ENCODE measurements around the gene PPP4R1. TPM values are rescaled to one million over a fixed set of nuclear protein-coding genes. Genes with fewer than 3 reads are reported as not detected.
A peak's percentile ranks its signal among the peaks of the same experiment; 100 is the strongest.

PPP4R1 gene
- polyA plus RNA-seq, 1 donor from 2014 or later = 12.6 TPM

DNA sequence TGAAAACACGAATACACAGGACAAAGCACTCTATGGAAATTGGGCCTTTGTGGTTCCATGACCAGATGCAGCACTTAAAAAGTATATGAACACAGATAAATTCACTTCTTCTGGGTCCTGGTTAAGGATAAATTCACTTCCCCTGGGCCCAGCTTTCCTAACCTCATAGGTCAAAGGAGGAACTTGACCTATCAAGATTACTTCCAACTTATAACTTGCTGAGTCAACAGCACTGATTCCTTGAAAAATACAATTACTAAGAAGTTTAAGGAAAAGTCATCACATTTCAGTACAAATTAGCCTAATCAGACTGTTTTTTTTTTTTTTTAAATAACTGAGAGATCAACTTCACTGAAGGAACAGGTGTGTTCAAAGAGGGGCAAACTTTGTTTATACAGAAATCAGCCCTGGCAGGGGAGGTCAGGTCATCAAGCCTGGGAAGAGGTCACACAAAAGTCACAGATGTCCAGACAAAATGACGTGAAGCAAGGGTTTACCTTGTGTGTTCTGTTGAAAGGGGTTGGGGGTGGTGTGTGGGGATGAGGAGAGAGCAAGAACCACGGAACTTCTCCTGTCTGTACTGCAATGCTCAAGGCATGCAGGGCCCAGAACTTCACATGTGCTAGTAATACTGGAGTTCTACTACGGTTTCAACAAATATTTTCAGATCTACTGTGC, 55.8 kb downstream of the PPP4R1 start:
- H3K4me1 Mint-ChIP-seq = no peaks in the 10 kb centered on the region
- no peaks in the 10 kb centered on the region for H3K9me3 Mint-ChIP-seq
- H3K4me3 Mint-ChIP-seq = no peak overlapping the region
- no peaks in the 10 kb centered on the region for H3K27me3 Mint-ChIP-seq
- H3K27ac Mint-ChIP-seq = no peak overlapping the region
- peaks cover 17% of the 10 kb centered on the region for H3K36me3 Mint-ChIP-seq

DNA sequence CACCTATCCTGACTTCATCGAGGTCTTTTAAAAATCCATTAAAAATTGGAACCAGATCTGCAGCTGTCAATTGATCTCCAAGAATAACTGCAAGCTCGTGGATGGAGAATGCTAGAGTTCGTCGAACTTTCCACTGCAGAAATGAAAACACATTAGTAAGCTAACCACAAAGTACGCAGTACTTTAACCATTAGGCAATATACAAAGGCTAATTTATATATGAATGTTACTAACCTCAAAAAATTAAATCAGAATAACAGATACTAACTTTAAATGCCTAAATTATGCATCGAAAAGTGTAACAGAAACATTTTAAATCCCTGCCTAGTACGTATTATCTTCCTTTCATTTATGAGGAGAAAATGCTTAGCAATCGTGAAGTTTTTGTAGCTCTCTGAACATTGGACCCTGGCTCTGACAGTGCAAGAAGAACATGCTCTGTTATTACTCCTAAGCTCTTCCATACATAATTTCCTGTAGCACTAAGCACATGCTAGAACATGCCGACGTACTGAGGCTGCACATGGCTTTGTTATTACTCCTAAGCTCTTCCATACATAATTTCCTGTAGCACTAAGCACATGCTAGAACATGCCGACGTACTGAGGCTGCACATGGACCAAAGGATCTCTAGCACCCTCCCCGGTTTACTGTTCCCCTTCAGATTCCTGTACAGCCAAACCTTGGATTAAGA, 57.0 kb downstream of the PPP4R1 start:
- peaks cover 24% of the 10 kb centered on the region for H3K36me3 Mint-ChIP-seq
- no peak overlapping the region for H3K4me3 Mint-ChIP-seq
- H3K27me3 Mint-ChIP-seq = no peaks in the 10 kb centered on the region
- H3K4me1 Mint-ChIP-seq = no peaks in the 10 kb centered on the region
- H3K27ac Mint-ChIP-seq = no peak overlapping the region
- H3K9me3 Mint-ChIP-seq = peaks cover 0 to 2% (median 0%) of the 10 kb centered on the region in 3 donors

DNA sequence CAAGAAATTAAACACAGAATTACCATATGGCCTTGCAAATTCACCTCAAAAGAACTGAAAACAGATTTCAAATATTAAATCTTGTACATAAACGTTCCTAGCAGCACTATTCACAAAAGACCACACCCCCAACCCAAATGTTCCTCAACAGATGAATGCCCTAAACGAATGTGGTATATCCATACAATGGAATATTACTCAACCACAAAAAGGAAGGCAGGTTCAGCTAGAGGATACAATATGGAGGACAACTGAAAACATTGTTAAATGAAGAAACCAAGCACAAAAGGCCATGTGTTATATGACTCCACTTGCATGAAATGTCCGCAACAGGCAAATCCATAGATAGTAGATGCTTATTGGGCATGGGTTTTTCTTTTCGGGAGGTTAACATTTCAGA, 61.7 kb downstream of the PPP4R1 start:
- Mint-ChIP-seq H3K36me3 (peaks cover 32% of the 10 kb centered on the region), H3K4me3 (no peak overlapping the region), H3K9me3 (peaks cover 0 to 2% (median 0%) of the 10 kb centered on the region in 3 donors), H3K4me1 (no peaks in the 10 kb centered on the region), H3K27ac (no peak overlapping the region), H3K27me3 (no peaks in the 10 kb centered on the region)

DNA sequence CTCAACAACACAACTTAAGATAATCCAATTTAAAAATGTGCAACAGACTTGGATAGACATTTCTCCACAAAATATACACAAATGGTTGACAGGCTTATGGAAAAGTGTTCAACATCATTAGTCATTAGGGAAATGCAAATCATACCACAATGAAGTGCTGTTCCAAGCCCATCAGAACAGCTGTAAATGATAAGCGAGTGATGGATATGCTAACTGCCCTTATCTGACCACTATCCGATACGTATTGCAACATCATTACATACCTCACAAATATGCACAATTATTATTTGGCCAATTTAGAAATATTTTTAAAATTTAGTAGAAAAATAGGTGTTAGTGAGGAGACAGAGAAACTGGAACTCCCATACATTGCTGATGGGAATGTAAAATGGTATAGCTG, 62.2 kb downstream of the PPP4R1 start:
- Mint-ChIP-seq H3K4me1 (no peaks in the 10 kb centered on the region), H3K27me3 (no peaks in the 10 kb centered on the region), H3K9me3 (peaks cover 0 to 2% (median 0%) of the 10 kb centered on the region in 3 donors), H3K36me3 (peaks cover 32% of the 10 kb centered on the region), H3K4me3 (no peak overlapping the region), H3K27ac (no peak overlapping the region)

DNA sequence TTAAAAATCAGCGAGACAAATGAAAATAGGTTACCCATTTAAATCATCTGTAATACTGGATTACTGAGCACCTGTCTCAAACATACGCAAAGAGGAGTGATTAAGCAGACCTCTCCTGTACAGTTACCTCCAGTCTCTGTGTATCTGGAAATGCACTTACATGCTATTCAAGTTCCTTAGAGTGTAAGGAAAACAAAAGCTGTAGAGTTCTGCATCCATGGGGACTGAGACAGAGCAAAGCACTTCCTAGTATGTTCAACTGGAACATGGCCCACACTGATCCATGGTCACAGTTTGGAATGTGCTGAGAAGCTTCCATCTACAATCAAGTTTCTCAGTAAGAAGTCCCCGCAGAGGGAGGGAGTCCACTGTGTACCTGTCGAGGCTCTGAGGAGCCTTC, 63.9 kb downstream of the PPP4R1 start:
- peaks cover 27% of the 10 kb centered on the region for H3K36me3 Mint-ChIP-seq

DNA sequence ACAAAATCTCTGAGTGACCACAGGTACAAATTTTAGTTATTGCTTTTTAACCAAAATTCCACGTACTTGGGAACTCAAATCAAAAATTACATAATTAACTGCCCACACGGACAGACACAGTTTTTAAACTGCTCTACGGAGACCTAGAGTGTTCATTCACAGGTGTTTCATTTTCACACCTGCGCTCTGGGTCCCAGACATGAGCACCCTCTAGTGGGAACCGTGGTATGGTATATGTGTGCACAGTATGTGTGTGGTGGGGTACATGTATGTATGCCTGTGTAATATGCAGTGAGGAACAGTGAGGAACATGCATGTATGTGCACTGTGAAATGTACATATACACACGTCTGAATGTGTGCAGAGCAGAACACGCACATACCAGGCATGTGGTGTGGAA, 65.0 kb downstream of the PPP4R1 start:
- H3K9me3 Mint-ChIP-seq = peaks cover 0 to 2% (median 0%) of the 10 kb centered on the region in 3 donors
- H3K4me3 Mint-ChIP-seq = no peak overlapping the region
- H3K27ac Mint-ChIP-seq = peak overlapping the region in 1 of 3 donors; percentile 36
- H3K27me3 Mint-ChIP-seq = no peaks in the 10 kb centered on the region
- no peaks in the 10 kb centered on the region for H3K4me1 Mint-ChIP-seq
- H3K36me3 Mint-ChIP-seq = peaks cover 23% of the 10 kb centered on the region

More for the DNA sequence above, 63.9 kb downstream of the PPP4R1 start:
- no peaks in the 10 kb centered on the region for H3K27me3 Mint-ChIP-seq
- no peak overlapping the region for H3K27ac Mint-ChIP-seq
- peaks cover 0 to 2% (median 0%) of the 10 kb centered on the region in 3 donors for H3K9me3 Mint-ChIP-seq
- no peak overlapping the region for H3K4me3 Mint-ChIP-seq
- H3K4me1 Mint-ChIP-seq = no peaks in the 10 kb centered on the region

DNA sequence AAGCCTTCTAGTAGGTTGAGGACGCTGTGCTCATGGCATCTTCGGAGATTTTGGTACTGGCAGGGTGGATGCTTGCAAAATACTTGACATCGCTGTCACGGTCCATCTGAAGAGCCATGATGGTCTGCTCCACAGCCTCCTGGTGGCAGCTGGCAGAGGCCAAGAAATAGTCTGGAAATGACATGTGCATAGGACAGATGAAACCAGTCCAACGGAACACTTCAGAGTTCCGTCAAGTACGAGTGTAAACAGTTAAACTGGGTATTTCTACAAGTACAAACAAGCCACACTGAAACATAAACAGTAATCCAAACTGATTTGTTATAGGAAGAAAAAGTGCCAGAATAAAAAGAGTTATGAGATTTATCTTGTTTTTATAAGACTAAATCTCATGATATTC, 66.6 kb downstream of the PPP4R1 start:
- H3K27me3 Mint-ChIP-seq = no peaks in the 10 kb centered on the region
- peaks cover 13% of the 10 kb centered on the region for H3K36me3 Mint-ChIP-seq
- peaks cover 0 to 2% (median 0%) of the 10 kb centered on the region in 3 donors for H3K4me1 Mint-ChIP-seq
- no peak overlapping the region for H3K4me3 Mint-ChIP-seq
- no peak overlapping the region for H3K27ac Mint-ChIP-seq
- no peaks in the 10 kb centered on the region for H3K9me3 Mint-ChIP-seq

DNA sequence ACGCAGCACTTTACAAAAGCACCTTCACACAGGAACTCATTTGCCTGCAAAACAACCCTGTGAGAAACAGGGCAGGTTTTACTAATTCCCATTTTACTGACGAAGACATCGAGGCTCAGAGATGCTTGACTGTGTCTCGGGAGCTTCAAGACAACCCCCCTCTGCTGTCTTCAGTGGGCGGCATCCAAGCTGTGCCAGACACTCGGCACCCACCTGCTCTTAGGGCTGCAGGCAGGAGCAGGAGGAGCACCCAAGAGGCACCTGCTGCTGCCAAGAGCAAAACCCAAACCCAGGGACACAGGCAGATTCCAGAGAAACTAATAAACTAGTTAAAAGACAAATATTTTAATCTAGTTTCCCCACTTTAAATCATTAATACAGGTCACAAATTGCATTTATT, 67.9 kb downstream of the PPP4R1 start:
- Mint-ChIP-seq H3K27me3 (no peaks in the 10 kb centered on the region), H3K36me3 (peaks cover 9% of the 10 kb centered on the region)

DNA sequence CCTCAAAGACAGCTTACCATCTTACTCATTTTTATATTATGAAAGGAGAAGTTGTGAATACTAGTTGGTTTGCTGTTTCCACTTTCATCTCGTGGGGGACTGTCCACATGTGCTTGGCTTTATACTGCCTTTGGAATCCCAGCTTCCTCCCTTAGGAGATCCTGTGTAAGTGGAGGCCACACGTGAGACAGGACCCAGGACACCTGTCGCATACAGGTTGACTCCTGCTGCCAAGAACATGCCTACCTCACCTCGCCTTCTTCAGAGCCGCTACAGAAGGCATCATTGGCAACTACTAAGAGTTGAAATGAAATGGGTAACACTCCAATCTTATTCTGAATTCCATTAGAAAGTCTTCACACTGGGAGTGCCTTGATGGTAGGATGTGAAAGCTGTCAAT, 69.3 kb downstream of the PPP4R1 start:
- no peak overlapping the region for H3K27ac Mint-ChIP-seq
- H3K27me3 Mint-ChIP-seq = no peaks in the 10 kb centered on the region
- H3K4me3 Mint-ChIP-seq = no peak overlapping the region
- peaks cover 0 to 2% (median 0%) of the 10 kb centered on the region in 3 donors for H3K4me1 Mint-ChIP-seq
- H3K9me3 Mint-ChIP-seq = no peaks in the 10 kb centered on the region
- peaks cover 9% of the 10 kb centered on the region for H3K36me3 Mint-ChIP-seq

More for the DNA sequence above, 67.9 kb downstream of the PPP4R1 start:
- H3K4me3 Mint-ChIP-seq = no peak overlapping the region
- H3K4me1 Mint-ChIP-seq = peaks cover 0 to 2% (median 0%) of the 10 kb centered on the region in 3 donors
- peak overlapping the region in 1 of 3 donors; percentile 80 for H3K27ac Mint-ChIP-seq
- H3K9me3 Mint-ChIP-seq = no peaks in the 10 kb centered on the region

DNA sequence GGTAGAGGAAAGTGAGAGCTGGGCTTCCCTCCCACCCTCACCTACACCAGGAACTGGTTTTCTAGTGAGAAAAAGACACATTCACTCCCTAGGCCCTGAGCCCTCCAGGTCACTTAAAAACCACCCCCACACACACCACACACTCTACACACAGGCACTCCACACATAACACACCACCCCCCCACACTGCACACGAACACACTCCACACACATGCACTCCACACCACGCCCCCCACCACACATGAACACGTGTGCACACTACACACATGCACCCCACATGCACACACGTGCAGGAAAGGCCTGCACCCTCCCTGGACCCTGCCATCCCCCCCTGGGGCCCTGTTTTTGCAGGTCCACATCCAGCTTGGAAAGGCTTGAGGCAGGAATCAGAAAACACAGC, 71.4 kb downstream of the PPP4R1 start:
- peaks cover 0 to 2% (median 0%) of the 10 kb centered on the region in 3 donors for H3K4me1 Mint-ChIP-seq

DNA sequence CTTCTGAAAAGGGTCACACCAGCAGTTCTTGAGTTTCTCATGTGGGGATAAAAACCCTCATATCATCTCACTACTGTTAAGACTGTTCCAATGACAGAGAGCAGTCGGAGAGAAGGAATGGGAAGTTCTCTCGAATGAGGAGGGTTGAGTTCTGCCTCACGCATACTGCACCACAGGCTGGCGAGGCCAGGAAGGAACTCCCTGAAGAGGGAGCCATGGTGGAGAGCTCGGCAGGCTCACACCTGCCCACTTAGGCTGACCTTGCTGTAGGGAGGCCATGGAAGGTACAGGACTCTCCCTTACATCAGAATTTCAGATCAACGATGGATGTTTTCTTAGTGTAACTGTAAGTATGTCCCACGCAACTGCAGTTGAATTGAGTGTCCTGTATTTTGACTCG, 74.4 kb downstream of the PPP4R1 start:
- H3K27me3 Mint-ChIP-seq = no peaks in the 10 kb centered on the region
- no peaks in the 10 kb centered on the region for H3K9me3 Mint-ChIP-seq
- H3K27ac Mint-ChIP-seq = no peak overlapping the region
- H3K4me1 Mint-ChIP-seq = peaks cover 0 to 2% (median 0%) of the 10 kb centered on the region in 3 donors
- peaks cover 6% of the 10 kb centered on the region for H3K36me3 Mint-ChIP-seq
- no peak overlapping the region for H3K4me3 Mint-ChIP-seq

More for the DNA sequence above, 71.4 kb downstream of the PPP4R1 start:
- Mint-ChIP-seq H3K4me3 (peak overlapping the region in 1 of 4 donors; percentile 72), H3K27ac (no peak overlapping the region), H3K27me3 (no peaks in the 10 kb centered on the region), H3K9me3 (no peaks in the 10 kb centered on the region), H3K36me3 (peaks cover 1% of the 10 kb centered on the region)

DNA sequence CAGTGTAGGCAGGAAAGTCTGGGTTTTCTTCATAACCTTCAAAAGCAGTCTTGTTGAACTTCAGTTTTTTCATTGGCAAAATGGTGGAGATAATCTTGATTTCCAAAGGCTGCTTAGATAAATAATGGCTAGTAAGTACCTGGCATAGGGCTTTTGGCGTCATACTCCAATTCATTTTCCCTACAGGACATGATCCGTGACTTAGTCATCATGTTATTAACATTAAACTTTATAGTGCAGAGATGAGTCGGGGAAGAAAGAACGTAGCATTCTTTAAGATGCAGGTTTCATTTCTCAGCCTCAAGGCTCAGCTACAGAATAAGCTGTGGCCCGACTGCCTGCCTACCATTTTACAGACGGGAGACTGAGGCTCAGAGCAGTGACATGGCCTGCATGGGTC, 75.1 kb downstream of the PPP4R1 start:
- Mint-ChIP-seq H3K9me3 (no peaks in the 10 kb centered on the region), H3K27me3 (no peaks in the 10 kb centered on the region), H3K4me1 (peaks cover 0 to 2% (median 0%) of the 10 kb centered on the region in 3 donors), H3K4me3 (no peak overlapping the region), H3K27ac (no peak overlapping the region), H3K36me3 (peaks cover 6% of the 10 kb centered on the region)

DNA sequence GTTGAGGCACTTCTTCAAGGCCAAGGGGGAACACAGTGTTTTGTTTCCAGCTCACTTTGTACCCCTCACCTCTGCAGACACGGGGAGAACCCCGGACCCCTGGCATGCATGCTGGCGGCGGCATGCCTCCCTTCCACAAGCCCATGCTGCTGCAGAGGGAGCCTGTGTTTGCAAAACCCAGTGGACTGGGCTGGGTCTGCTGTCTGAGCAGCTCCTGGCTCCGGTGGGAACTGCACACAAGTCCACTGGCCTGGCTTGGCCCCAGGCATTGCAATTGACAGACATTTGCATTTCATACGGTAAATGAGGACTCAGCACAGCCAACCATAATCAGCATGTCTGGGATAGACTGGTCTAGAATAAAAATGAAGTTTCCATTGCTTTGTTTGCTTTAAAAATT, 76.7 kb downstream of the PPP4R1 start:
- Mint-ChIP-seq H3K27me3 (no peaks in the 10 kb centered on the region), H3K27ac (no peak overlapping the region), H3K36me3 (peaks cover 6% of the 10 kb centered on the region), H3K9me3 (no peaks in the 10 kb centered on the region), H3K4me3 (no peak overlapping the region), H3K4me1 (no peaks in the 10 kb centered on the region)

DNA sequence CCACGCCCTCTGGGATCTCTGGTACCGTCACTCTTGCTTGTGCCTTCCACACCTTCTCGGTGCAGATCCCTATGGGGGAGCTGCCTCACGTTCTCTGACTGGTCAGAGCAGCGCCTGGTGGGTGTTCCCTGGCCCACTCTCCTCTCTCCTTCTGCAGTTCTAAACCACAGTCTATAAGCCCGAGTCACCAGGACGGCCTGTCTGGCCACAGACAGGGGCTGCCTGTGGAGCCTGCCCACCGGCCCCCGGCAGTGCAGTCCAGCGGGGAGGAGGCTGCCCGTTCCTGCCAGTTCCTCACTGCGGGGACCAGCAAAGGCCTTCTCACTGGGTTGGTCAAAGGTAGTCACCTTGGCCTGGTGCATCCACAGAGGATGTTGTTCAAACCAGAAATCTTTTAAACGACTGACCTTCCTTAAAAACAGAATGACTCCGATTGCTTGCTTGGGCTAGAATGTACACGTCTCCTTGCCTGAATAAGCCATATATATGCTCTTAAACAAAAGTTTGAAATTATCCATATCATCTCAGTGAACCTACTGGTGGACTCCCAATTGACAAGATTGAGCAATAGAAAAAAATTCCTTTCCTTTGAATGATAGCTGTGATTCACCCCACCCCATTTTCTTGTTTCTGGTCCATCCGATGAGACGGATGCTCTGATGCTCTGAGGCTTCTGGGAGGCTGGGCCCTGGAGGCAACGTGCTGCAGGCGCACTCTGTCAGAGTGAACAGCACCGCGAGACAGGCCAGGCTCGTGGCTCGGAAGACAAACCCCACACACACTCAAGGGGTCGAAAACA, 77.8 kb downstream of the PPP4R1 start:
- H3K36me3 Mint-ChIP-seq = peaks cover 6% of the 10 kb centered on the region
- H3K4me1 Mint-ChIP-seq = no peaks in the 10 kb centered on the region
- H3K27ac Mint-ChIP-seq = peak overlapping the region in 1 of 3 donors; percentile 13
- no peaks in the 10 kb centered on the region for H3K27me3 Mint-ChIP-seq
- H3K4me3 Mint-ChIP-seq = no peak overlapping the region
- H3K9me3 Mint-ChIP-seq = no peaks in the 10 kb centered on the region

DNA sequence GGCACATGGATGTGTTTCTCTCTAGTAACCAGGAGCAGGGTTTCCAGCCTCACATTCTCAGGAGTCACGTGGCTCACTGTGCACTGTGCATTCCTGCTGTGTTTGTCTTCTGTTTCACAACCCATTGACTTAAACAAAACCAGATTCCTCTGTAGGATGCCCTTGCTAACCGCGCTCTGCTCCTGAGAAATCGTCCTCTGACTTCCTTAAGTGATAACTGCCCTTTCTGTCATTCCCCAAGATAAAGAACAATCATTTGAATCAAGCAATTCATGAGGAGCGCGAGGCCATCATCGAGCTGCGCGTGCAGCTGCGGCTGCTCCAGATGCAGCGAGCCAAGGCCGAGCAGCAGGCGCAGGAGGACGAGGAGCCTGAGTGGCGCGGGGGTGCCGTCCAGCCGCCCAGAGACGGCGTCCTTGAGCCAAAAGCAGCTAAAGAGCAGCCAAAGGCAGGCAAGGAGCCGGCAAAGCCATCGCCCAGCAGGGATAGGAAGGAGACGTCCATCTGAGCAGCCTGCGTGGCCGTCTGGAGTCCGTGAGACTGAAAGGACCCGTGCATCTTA, 78.8 kb downstream of the PPP4R1 start:
- H3K36me3 Mint-ChIP-seq = peaks cover 6% of the 10 kb centered on the region
- no peak overlapping the region for H3K4me3 Mint-ChIP-seq
- no peaks in the 10 kb centered on the region for H3K27me3 Mint-ChIP-seq

More for the DNA sequence above, 78.8 kb downstream of the PPP4R1 start:
- H3K4me1 Mint-ChIP-seq = no peaks in the 10 kb centered on the region
- H3K27ac Mint-ChIP-seq = no peak overlapping the region
- no peaks in the 10 kb centered on the region for H3K9me3 Mint-ChIP-seq

Measured in IgD-negative memory B cell (primary cell).